Measurements from ENCODE around the gene SIRPB2. TPM values are rescaled to one million over a fixed set of nuclear protein-coding genes. Genes with fewer than 3 reads are reported as not detected.

Gene SIRPB2
- total RNA-seq, 4 donors from 2014 or later = 5.9 to 11.1 (median 8.3) TPM

DNA sequence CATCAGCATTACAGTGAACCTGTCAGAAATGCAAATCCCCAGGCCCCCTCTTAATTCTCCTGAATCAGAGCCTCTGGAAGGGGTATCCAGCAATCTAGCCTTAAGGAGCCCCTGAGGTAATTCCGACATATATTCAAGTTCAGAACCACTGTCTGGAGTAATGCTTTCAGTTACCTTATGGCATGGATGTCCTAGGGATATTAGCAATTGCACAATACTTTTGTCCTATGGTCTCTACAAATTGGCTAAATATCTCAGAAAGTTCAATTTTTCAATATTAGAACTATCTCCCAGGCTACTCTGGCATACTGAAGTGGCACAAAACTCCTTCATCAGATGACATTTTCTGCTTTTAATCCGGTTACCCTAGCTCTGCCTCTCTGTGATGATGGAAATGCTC, 30.9 kb downstream of the SIRPB2 start:
- TF ChIP-seq, protein P1, sequence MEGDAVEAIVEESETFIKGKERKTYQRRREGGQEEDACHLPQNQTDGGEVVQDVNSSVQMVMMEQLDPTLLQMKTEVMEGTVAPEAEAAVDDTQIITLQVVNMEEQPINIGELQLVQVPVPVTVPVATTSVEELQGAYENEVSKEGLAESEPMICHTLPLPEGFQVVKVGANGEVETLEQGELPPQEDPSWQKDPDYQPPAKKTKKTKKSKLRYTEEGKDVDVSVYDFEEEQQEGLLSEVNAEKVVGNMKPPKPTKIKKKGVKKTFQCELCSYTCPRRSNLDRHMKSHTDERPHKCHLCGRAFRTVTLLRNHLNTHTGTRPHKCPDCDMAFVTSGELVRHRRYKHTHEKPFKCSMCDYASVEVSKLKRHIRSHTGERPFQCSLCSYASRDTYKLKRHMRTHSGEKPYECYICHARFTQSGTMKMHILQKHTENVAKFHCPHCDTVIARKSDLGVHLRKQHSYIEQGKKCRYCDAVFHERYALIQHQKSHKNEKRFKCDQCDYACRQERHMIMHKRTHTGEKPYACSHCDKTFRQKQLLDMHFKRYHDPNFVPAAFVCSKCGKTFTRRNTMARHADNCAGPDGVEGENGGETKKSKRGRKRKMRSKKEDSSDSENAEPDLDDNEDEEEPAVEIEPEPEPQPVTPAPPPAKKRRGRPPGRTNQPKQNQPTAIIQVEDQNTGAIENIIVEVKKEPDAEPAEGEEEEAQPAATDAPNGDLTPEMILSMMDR (IDR thresholded peaks at IDR 0.05) = no peak
- TF ChIP-seq POLR2A (IDR thresholded peaks at IDR 0.05) (no peak), POLR2AphosphoS5 (IDR thresholded peaks at IDR 0.05) (no peak), EP300 (IDR thresholded peaks at IDR 0.05) (no peak)
- 95 to 100% methylated on average over 2 of the region's 2 CpGs for WGBS, 2 donors (ENCODE audit: low coverage in 1 of 2)
- no peak overlapping the region for H3K27ac ChIP-seq
- no peaks in the 10 kb centered on the region for H3K27me3 ChIP-seq
- peaks cover 7 to 90% of the 10 kb centered on the region in 2 donors for H3K36me3 ChIP-seq
- peaks cover 0 to 38% (median 7%) of the 10 kb centered on the region in 3 donors for H3K4me1 ChIP-seq
- no peaks in the 10 kb centered on the region for H3K9me3 ChIP-seq
- ATAC-seq = no peak
- H3K4me3 ChIP-seq = no peak overlapping the region

DNA sequence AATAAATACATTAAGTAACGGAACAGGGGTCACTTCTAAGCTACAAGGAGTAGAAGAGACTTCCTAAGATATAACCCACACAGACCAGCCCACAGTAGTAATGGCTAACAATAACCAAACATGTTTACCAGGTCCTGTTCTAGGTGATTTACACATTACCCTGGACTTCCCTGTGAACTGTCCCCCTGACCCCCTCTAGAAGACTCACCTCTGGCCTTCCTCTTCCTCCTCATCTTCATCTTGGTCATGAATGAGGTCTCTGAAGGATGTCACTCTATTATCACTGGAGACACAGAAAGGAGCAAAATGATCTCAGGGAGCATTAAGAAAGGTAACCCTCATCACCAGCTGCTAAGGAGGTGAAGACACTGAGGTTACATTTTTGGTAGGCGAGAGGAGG, 33.2 kb downstream of the SIRPB2 start:
- no peak for ATAC-seq
- peaks cover 0 to 15% (median 0%) of the 10 kb centered on the region in 3 donors for H3K4me1 ChIP-seq
- H3K36me3 ChIP-seq = peaks cover 15 to 100% of the 10 kb centered on the region in 2 donors
- no peak overlapping the region for H3K27ac ChIP-seq
- no peaks in the 10 kb centered on the region for H3K9me3 ChIP-seq
- no peaks in the 10 kb centered on the region for H3K27me3 ChIP-seq
- WGBS, 2 donors (ENCODE audit: low coverage in 1 of 2) = 86 to 100% methylated on average over 2 of the region's 2 CpGs
- no peak overlapping the region for H3K4me3 ChIP-seq
- TF ChIP-seq, protein P1 (IDR thresholded peaks at IDR 0.05) = no peak
- no peak for TF ChIP-seq POLR2A (IDR thresholded peaks at IDR 0.05)
- no peak for TF ChIP-seq EP300 (IDR thresholded peaks at IDR 0.05)
- no peak for TF ChIP-seq POLR2AphosphoS5 (IDR thresholded peaks at IDR 0.05)

- WGBS, 2 donors (ENCODE audit: low coverage in 1 of 2) = 82 to 89% methylated on average over 3 to 5 of the region's 5 CpGs
Measured at GRCh38 chr20:1456300-1456699, 34.9 kb downstream of the SIRPB2 start.

GRCh38 chr20:1450926-1451491, 40.2 kb downstream of the SIRPB2 start:
- Histone ChIP-seq H3K27me3 (no peaks in the 10 kb centered on the region), H3K9me3 (peaks cover 0 to 12% (median 0%) of the 10 kb centered on the region in 3 donors), H3K4me1 (no peaks in the 10 kb centered on the region), H3K4me3 (no peak overlapping the region), H3K27ac (no peak overlapping the region), H3K36me3 (peaks cover 16 to 100% of the 10 kb centered on the region in 2 donors)
- no peak for ATAC-seq
- TF ChIP-seq EP300 (IDR thresholded peaks at IDR 0.05) (no peak), POLR2AphosphoS5 (IDR thresholded peaks at IDR 0.05) (no peak), POLR2A (IDR thresholded peaks at IDR 0.05) (no peak)
- TF ChIP-seq, protein P1 (IDR thresholded peaks at IDR 0.05) = no peak

More at GRCh38 chr20:1456300-1456699, 34.9 kb downstream of the SIRPB2 start:
- TF ChIP-seq, protein P1 (IDR thresholded peaks at IDR 0.05) = no peak
- no peak for TF ChIP-seq EP300 (IDR thresholded peaks at IDR 0.05)
- no peak for TF ChIP-seq POLR2A (IDR thresholded peaks at IDR 0.05)
- no peak for TF ChIP-seq POLR2AphosphoS5 (IDR thresholded peaks at IDR 0.05)
- Histone ChIP-seq H3K27ac (no peak overlapping the region), H3K9me3 (peaks cover 0 to 5% (median 0%) of the 10 kb centered on the region in 3 donors), H3K36me3 (peaks cover 15 to 100% of the 10 kb centered on the region in 2 donors), H3K27me3 (no peaks in the 10 kb centered on the region), H3K4me1 (peaks cover 0 to under 1% (median 0%) of the 10 kb centered on the region in 3 donors), H3K4me3 (no peak overlapping the region)
- no peak for ATAC-seq

DNA sequence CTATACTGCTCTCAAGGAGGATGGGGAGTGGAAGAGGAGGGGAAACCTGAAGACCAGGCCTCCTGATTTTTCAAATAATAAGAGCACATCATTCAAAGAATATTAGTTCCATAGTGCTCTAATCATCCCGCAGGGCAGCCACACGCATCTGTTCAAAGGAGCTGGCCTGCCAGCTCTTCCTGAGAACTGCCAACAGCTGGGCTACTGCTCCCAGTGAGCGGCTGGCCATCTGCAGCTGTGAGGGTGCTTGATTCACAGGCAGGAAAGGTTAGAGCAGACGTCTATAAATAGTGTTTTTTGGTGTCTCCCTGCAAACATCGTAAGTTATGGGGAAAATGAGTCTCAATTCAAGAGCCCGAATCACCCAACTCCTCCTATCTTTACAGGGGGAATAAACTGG, 41.9 kb downstream of the SIRPB2 start:
- no peak for TF ChIP-seq EP300 (IDR thresholded peaks at IDR 0.05)
- TF ChIP-seq, protein P1 (IDR thresholded peaks at IDR 0.05) = no peak
- TF ChIP-seq POLR2A (IDR thresholded peaks at IDR 0.05) = no peak
- TF ChIP-seq POLR2AphosphoS5 (IDR thresholded peaks at IDR 0.05) = no peak
- H3K27me3 ChIP-seq = no peaks in the 10 kb centered on the region
- no peak overlapping the region for H3K4me3 ChIP-seq
- no peak overlapping the region for H3K27ac ChIP-seq
- H3K4me1 ChIP-seq = no peaks in the 10 kb centered on the region
- H3K36me3 ChIP-seq = peaks cover 11 to 100% of the 10 kb centered on the region in 2 donors
- 92 to 97% methylated on average over 5 to 6 of the region's 6 CpGs for WGBS, 2 donors (ENCODE audit: low coverage in 1 of 2)
- H3K9me3 ChIP-seq = peaks cover 0 to 12% (median 0%) of the 10 kb centered on the region in 3 donors
- ATAC-seq = no peak

Data from gastroesophageal sphincter (tissue), 4 donors.